ENCODE measurements around the gene MMP1. TPM values are rescaled to one million over a fixed set of nuclear protein-coding genes. Genes with fewer than 3 reads are reported as not detected.

MMP1 gene
- total RNA-seq, 1 donor from 2014 or later: 0.13 TPM

- Mint-ChIP-seq H3K9me3 (no peaks in the 10 kb centered on the region), H3K4me3 (no peak overlapping the region), H3K27me3 (ENCODE audit: low read depth) (no peaks in the 10 kb centered on the region), H3K27ac (no peak overlapping the region), H3K36me3 (no peaks in the 10 kb centered on the region), H3K4me1 (peaks cover 10% of the 10 kb centered on the region)
- DNase-seq (ENCODE audit: low spot score in 2 of 2, unreplicated experiment in 2 of 2): no peak
- no peak for TF ChIP-seq CTCF (IDR thresholded peaks at IDR 0.05; ENCODE audit: unreplicated experiment)
Measured at GRCh38 chr11:102837646-102838045, 39.7 kb upstream of the MMP1 start.

GRCh38 chr11:102837156-102837555 lies 39.2 kb upstream of the MMP1 start:
- Mint-ChIP-seq H3K4me3 (no peak overlapping the region), H3K36me3 (no peaks in the 10 kb centered on the region), H3K27ac (no peak overlapping the region), H3K27me3 (ENCODE audit: low read depth) (no peaks in the 10 kb centered on the region), H3K4me1 (peaks cover 10% of the 10 kb centered on the region), H3K9me3 (no peaks in the 10 kb centered on the region)
- DNase-seq (ENCODE audit: low spot score in 2 of 2, unreplicated experiment in 2 of 2): no peak
- no peak for TF ChIP-seq CTCF (IDR thresholded peaks at IDR 0.05; ENCODE audit: unreplicated experiment)

- H3K36me3 Mint-ChIP-seq: no peaks in the 10 kb centered on the region
- no peak overlapping the region for H3K27ac Mint-ChIP-seq
- H3K4me3 Mint-ChIP-seq: no peak overlapping the region
- DNase-seq (ENCODE audit: low spot score in 2 of 2, unreplicated experiment in 2 of 2): no peak
- H3K9me3 Mint-ChIP-seq: no peaks in the 10 kb centered on the region
- no peak for TF ChIP-seq CTCF (IDR thresholded peaks at IDR 0.05; ENCODE audit: unreplicated experiment)
- H3K27me3 Mint-ChIP-seq (ENCODE audit: low read depth): no peaks in the 10 kb centered on the region
- H3K4me1 Mint-ChIP-seq: peaks cover 10% of the 10 kb centered on the region
Measured at GRCh38 chr11:102836290-102836875, 38.4 kb upstream of the MMP1 start.

- no peak for TF ChIP-seq CTCF (IDR thresholded peaks at IDR 0.05; ENCODE audit: unreplicated experiment)
- DNase-seq (ENCODE audit: low spot score in 2 of 2, unreplicated experiment in 2 of 2): no peak
- Mint-ChIP-seq H3K27me3 (ENCODE audit: low read depth) (no peaks in the 10 kb centered on the region), H3K36me3 (no peaks in the 10 kb centered on the region), H3K27ac (no peak overlapping the region), H3K9me3 (no peaks in the 10 kb centered on the region), H3K4me3 (no peak overlapping the region), H3K4me1 (peaks cover 6% of the 10 kb centered on the region)
Measured at GRCh38 chr11:102833731-102834130, 35.8 kb upstream of the MMP1 start.

GRCh38 chr11:102832612-102833011 lies 34.7 kb upstream of the MMP1 start:
- Mint-ChIP-seq H3K27me3 (ENCODE audit: low read depth) (no peaks in the 10 kb centered on the region), H3K4me3 (no peak overlapping the region)
- TF ChIP-seq CTCF (IDR thresholded peaks at IDR 0.05; ENCODE audit: unreplicated experiment): no peak

More at GRCh38 chr11:102832612-102833011, 34.7 kb upstream of the MMP1 start:
- Mint-ChIP-seq H3K4me1 (peaks cover 6% of the 10 kb centered on the region), H3K9me3 (no peaks in the 10 kb centered on the region), H3K27ac (no peak overlapping the region), H3K36me3 (no peaks in the 10 kb centered on the region)
- no peak for DNase-seq (ENCODE audit: low spot score in 2 of 2, unreplicated experiment in 2 of 2)

Data from mesothelial cell of epicardium (in vitro differentiated cells).